RWPE2 (cell line): ENCODE results near the gene DISP2.

Experiments
- ATAC-seq: fragments of 200-7000 bp; cut with Tn5 transposase; 3 replicates; pipeline ENCODE4 v1.9.1; 2021; ENCODE audit warnings: low read depth
- DNase-seq: peaks from one replicate; pipeline ENCODE4 v3.0.0-alpha.2; 2020; ENCODE audit warnings: low spot score
- H3K27ac ChIP-seq: fragments of 450-650 bp; 2 replicates; pipeline ENCODE4 v1.5.1; 2017; ENCODE audit warnings: mild to moderate bottlenecking; ENCODE audit not compliant: poor library complexity, severe bottlenecking
- H3K27me3 ChIP-seq: fragments of 250-450 bp; sonication (Bioruptor Pico); 2 replicates; pipeline ENCODE4 v1.5.1; 2021; ENCODE audit warnings: mild to moderate bottlenecking, moderate library complexity; ENCODE audit not compliant: insufficient read depth, poor library complexity, severe bottlenecking
- H3K36me3 ChIP-seq: fragments of 250-450 bp; sonication (Bioruptor Pico); 2 replicates; pipeline ENCODE4 v1.5.1; 2020; ENCODE audit warnings: low read depth, mild to moderate bottlenecking, moderate library complexity
- H3K4me1 ChIP-seq: fragments of 250-450 bp; sonication (Bioruptor Pico); 2 replicates; pipeline ENCODE4 v1.5.1; 2021; ENCODE audit warnings: mild to moderate bottlenecking, moderate library complexity; ENCODE audit not compliant: insufficient read depth, poor library complexity, severe bottlenecking
- H3K4me3 ChIP-seq: fragments of 250-450 bp; sonication (Bioruptor Pico); 2 replicates; pipeline ENCODE4 v1.5.1; 2021; ENCODE audit warnings: mild to moderate bottlenecking, moderate library complexity; ENCODE audit not compliant: severe bottlenecking
- H3K9me3 ChIP-seq: fragments of 250-450 bp; sonication (Bioruptor Pico); 2 replicates; pipeline ENCODE4 v1.5.1; 2021; ENCODE audit warnings: mild to moderate bottlenecking, moderate library complexity; ENCODE audit not compliant: severe bottlenecking
- CTCF ChIP-seq: fragments of 450-650 bp; IDR thresholded peaks from one replicate; pipeline ENCODE4 v1.5.1; 2017; ENCODE audit warnings: mild to moderate bottlenecking, moderate library complexity; ENCODE audit not compliant: poor library complexity, severe bottlenecking

The DISP2 gene

GRCh38 chr15:40405501-40406381 is 47.7 kb downstream of the DISP2 start, which contains the start of gene IVD:
Gene IVD (plus strand): TSS chr15:40405795. CDS start chr15:40405828, 33 bp downstream.
- Histone ChIP-seq H3K36me3 (peaks cover 32% of the 10 kb centered on the region), H3K4me1 (peaks cover 13% of the 10 kb centered on the region), H3K4me3 (peak within 1 kb of the TSS; percentile 61), H3K9me3 (no peaks in the 10 kb centered on the region), H3K27ac (peak within 1 kb of the TSS; percentile 47), H3K27me3 (no peaks in the 10 kb centered on the region)
- DNase-seq, result peak; percentile 99
- TF ChIP-seq CTCF, result no peak
- peak; percentile 99 for ATAC-seq

GRCh38 chr15:40407330-40407990 is 49.4 kb downstream of the DISP2 start:
- H3K4me3 ChIP-seq, result no peak overlapping the region
- ATAC-seq, result no peak

GRCh38 chr15:40409366-40409765 is 51.3 kb downstream of the DISP2 start:
- H3K4me1 ChIP-seq, result peaks cover 12% of the 10 kb centered on the region
- H3K27me3 ChIP-seq, result no peaks in the 10 kb centered on the region
- no peak overlapping the region for H3K27ac ChIP-seq
- no peaks in the 10 kb centered on the region for H3K9me3 ChIP-seq
- ATAC-seq (no peak), DNase-seq (no peak)
- H3K36me3 ChIP-seq, result peaks cover 66% of the 10 kb centered on the region
- no peak overlapping the region for H3K4me3 ChIP-seq
- TF ChIP-seq CTCF, result no peak

More at GRCh38 chr15:40407330-40407990, 49.4 kb downstream of the DISP2 start:
- TF ChIP-seq CTCF, result no peak
- peaks cover 13% of the 10 kb centered on the region for H3K4me1 ChIP-seq
- no peak overlapping the region for H3K27ac ChIP-seq
- no peaks in the 10 kb centered on the region for H3K9me3 ChIP-seq
- H3K36me3 ChIP-seq, result peaks cover 50% of the 10 kb centered on the region
- DNase-seq, result no peak
- H3K27me3 ChIP-seq, result no peaks in the 10 kb centered on the region

GRCh38 chr15:40410476-40410875 is 52.5 kb downstream of the DISP2 start:
- TF ChIP-seq CTCF, result no peak
- Histone ChIP-seq H3K27me3 (no peaks in the 10 kb centered on the region), H3K4me3 (no peak overlapping the region), H3K4me1 (peaks cover 4% of the 10 kb centered on the region), H3K27ac (no peak overlapping the region), H3K9me3 (no peaks in the 10 kb centered on the region), H3K36me3 (peaks cover 77% of the 10 kb centered on the region)
- DNase-seq (no peak), ATAC-seq (no peak)
